Measurements from ENCODE around the gene ENG. TPM values are rescaled to one million over a fixed set of nuclear protein-coding genes. Genes with fewer than 3 reads are reported as not detected.

The ENG gene
- total RNA-seq, 3 donors from 2014 or later: 18.3 to 35.5 (median 34.8) TPM

DNA sequence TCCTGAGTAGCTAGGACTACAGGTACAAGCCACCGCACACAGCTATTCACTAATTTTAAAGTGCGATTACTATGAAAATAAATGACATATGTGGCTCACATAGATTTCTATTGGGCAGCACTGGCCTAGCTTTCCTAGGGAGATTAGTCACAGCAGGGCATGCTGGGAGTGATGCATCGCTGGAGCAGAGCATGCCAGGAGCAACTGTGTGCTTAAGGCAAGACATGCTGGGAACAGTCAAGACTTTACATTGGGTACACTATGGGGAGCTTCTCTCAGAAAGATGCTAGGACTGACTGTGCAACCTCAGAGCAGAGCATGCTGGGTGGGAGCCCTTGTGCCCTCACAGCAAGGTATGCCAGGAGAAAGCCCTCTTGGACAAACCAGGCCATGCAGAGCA, 35.6 kb upstream of the ENG start:
- Histone ChIP-seq H3K9me3 (peaks cover 17% of the 10 kb centered on the region), H3K4me3 (no peak overlapping the region), H3K36me3 (ENCODE audit: low read depth) (peaks cover 27% of the 10 kb centered on the region), H3K4me1 (ENCODE audit: low read depth) (no peaks in the 10 kb centered on the region)
- DNase-seq: no peak
- TF ChIP-seq, protein P1, sequence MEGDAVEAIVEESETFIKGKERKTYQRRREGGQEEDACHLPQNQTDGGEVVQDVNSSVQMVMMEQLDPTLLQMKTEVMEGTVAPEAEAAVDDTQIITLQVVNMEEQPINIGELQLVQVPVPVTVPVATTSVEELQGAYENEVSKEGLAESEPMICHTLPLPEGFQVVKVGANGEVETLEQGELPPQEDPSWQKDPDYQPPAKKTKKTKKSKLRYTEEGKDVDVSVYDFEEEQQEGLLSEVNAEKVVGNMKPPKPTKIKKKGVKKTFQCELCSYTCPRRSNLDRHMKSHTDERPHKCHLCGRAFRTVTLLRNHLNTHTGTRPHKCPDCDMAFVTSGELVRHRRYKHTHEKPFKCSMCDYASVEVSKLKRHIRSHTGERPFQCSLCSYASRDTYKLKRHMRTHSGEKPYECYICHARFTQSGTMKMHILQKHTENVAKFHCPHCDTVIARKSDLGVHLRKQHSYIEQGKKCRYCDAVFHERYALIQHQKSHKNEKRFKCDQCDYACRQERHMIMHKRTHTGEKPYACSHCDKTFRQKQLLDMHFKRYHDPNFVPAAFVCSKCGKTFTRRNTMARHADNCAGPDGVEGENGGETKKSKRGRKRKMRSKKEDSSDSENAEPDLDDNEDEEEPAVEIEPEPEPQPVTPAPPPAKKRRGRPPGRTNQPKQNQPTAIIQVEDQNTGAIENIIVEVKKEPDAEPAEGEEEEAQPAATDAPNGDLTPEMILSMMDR (IDR thresholded peaks at IDR 0.05): no peak
- intact Hi-C loops (cut with DNase I, micrococcal nuclease): no loop called here
- no peak for ATAC-seq

DNA sequence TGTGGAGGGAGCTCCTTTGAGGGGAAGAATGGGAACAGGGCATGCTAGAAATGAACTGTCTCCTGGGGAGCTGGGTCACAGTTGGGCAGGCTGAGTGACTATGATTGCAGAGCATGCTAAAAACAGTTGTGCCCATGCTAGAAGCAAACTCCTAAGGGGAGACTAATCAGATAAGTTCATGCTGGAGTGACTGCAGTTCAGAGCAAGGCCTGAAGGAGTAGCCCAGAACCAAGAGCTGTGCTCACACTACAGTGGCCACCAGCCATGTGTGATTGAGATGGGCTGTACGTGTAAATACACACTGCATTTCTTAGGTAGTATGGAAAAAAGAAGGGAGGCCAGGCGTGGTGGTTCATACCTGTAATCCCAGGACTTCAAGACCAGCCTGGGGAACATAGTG, 33.3 kb upstream of the ENG start:
- intact Hi-C loops (cut with DNase I, micrococcal nuclease): no loop called here
- no peak for DNase-seq
- TF ChIP-seq, protein P1 (IDR thresholded peaks at IDR 0.05): no peak
- H3K36me3 ChIP-seq (ENCODE audit: low read depth): peaks cover 12% of the 10 kb centered on the region
- no peaks in the 10 kb centered on the region for H3K4me1 ChIP-seq (ENCODE audit: low read depth)
- no peak overlapping the region for H3K4me3 ChIP-seq
- ATAC-seq: no peak
- peaks cover 2% of the 10 kb centered on the region for H3K9me3 ChIP-seq

DNA sequence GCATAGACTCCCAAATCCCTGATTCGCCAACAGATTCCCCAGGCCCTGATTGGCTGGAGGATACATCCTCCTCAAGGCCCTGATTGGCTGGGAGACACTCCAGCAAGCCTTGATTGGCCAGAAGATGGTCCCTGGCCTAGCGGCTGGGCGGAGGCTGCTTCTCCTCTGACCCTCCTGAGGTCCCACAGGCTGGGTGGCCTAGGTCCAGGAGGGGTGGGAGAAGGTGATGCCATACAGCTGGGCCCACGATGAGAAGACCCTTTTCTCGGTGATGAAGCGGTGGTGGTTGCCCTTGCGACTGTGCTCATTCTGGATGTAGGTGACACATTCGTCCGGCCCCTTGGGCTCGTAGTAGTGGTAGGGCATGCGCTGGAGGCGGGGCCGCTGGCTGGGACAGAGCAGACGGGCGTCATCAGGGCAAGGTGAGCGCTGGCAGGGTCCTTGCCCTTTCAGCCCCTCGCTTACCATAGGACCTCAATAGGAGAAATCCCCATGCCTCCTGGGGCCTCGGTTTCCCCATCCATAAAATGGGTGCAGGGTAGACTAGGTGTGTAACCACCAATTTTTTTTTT, 32.0 kb upstream of the ENG start:
- Histone ChIP-seq H3K36me3 (ENCODE audit: low read depth) (peaks cover 11% of the 10 kb centered on the region), H3K4me3 (no peak overlapping the region), H3K9me3 (no peaks in the 10 kb centered on the region), H3K4me1 (ENCODE audit: low read depth) (no peaks in the 10 kb centered on the region)
- ATAC-seq (no peak), DNase-seq (no peak)
- TF ChIP-seq, protein P1 (IDR thresholded peaks at IDR 0.05): no peak
- intact Hi-C loops (cut with DNase I, micrococcal nuclease): no loop called here

DNA sequence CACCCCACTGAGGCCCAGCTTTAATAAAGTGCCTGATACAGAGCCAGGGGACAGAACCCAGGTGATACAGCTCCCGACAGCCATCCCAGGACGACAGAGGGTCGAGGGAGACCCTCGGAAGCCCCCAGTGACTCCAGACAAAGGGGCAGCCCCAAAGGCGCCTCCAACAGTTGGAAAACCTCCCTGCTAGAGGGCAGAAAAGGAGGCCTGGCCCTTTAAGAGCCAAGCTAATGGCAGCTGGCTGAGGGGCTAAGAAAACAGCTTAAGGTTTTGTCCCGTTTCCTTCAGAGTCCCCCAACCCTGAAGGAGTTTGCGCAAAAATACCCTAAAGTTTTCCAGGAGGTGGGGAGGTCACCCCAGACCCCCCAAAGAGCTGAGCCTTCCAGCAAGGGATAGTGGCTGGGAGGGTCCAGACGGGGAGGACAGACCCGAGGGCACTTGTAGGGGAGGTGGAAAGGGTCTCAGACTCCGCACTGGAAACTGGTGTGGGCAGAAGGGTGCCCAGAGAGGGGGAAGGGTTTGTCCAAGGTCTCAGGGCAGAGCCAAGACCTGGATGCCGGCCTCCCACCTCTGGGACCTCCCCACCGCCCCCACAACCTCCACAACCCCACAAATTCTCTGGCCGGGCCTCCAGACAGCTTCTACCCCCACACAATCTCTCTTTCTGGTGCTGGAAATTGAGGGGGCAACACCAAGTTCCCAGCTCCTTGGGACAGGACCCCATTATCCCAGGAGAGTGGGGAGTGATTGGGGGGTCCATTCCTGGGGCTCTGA, 31.2 kb upstream of the ENG start:
- no peak overlapping the region for H3K4me3 ChIP-seq
- H3K36me3 ChIP-seq (ENCODE audit: low read depth): peaks cover 11% of the 10 kb centered on the region
- ATAC-seq (no peak), DNase-seq (no peak)
- TF ChIP-seq, protein P1 (IDR thresholded peaks at IDR 0.05): no peak
- H3K4me1 ChIP-seq (ENCODE audit: low read depth): no peaks in the 10 kb centered on the region
- H3K9me3 ChIP-seq: no peaks in the 10 kb centered on the region
- intact Hi-C loops (cut with DNase I, micrococcal nuclease): no loop called here

DNA sequence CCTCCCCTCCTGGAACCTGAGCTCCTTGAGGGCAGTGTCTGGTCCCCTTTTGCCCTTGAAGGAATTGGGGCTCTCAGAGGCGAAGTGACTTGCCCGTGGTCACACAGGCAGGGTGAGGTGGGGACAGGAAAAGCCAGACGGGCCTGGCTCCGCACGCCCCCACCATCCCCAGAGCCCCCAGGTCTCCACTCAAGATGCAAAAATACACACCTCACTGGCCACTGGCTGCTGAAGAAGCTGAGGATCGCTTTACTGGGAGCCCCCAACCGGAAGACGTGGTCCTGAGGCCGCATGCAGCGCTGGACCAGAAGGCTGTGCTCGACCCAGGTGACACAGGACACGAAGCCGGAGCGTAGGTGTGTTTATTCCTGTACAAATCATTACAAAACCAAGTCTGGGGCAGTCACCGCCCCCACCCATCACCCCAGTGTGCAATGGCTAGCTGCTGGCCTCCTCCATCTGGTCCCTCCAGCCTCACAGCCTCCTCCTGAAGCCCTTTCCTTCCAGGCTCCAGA, 30.6 kb upstream of the ENG start:
- Histone ChIP-seq H3K9me3 (no peaks in the 10 kb centered on the region), H3K4me1 (ENCODE audit: low read depth) (no peaks in the 10 kb centered on the region), H3K4me3 (no peak overlapping the region), H3K36me3 (ENCODE audit: low read depth) (peaks cover 11% of the 10 kb centered on the region)
- intact Hi-C loops (cut with DNase I, micrococcal nuclease): no loop called here
- TF ChIP-seq, protein P1 (IDR thresholded peaks at IDR 0.05): no peak
- DNase-seq (no peak), ATAC-seq (no peak)

Data from mucosa of descending colon (tissue), 3 donors.